Natural killer cell (primary cell): ENCODE data around the gene ATP1A3. TPM values are rescaled to one million over a fixed set of nuclear protein-coding genes. Genes with fewer than 3 reads are reported as not detected.

Experiments
- ATAC-seq, 3 donors: fragments of 150-1000 bp in 2 of 3; fragments of 200-7000 bp in 1 of 3; cut with Tn5 transposase; 1 replicate in 1 of 3; 2 replicates in 2 of 3; pipeline ENCODE4 v1.10.0; 2021; ENCODE audit warnings: mild to moderate bottlenecking in 2 of 3, moderate library complexity in 2 of 3
- DNase-seq, 2 donors: peaks; one replicate each; pipeline versions ENCODE4 v3.0.0 to v3.0.0-alpha.2; 2013 to 2021; ENCODE audit warnings: mixed read lengths in 1 of 2
- H3K27ac ChIP-seq: one replicate; pipeline ENCODE4 v1.5.1; 2013; ENCODE audit warnings: mild to moderate bottlenecking, low read length
- H3K27me3 ChIP-seq: one replicate; pipeline ENCODE4 v1.6.1; 2013; ENCODE audit warnings: low read length; ENCODE audit not compliant: control insufficient read depth, insufficient read depth
- H3K36me3 ChIP-seq: one replicate; pipeline ENCODE4 v1.6.1; 2013; ENCODE audit warnings: low read length; ENCODE audit not compliant: control insufficient read depth, insufficient read depth
- H3K4me1 ChIP-seq: one replicate; pipeline ENCODE4 v1.6.1; 2013; ENCODE audit warnings: low read length; ENCODE audit not compliant: control insufficient read depth, insufficient read depth
- H3K4me3 ChIP-seq: one replicate; pipeline ENCODE4 v1.5.1; 2013; ENCODE audit warnings: low read length
- H3K9me3 ChIP-seq: one replicate; pipeline ENCODE4 v1.6.1; 2013; ENCODE audit warnings: low read length; ENCODE audit not compliant: control insufficient read depth, insufficient read depth
- H3K27ac Mint-ChIP-seq, 2 donors: one replicate each; pipeline ENCODE4 v1.8.0; 2022; ENCODE audit warnings: mild to moderate bottlenecking in 2 of 2, mixed read lengths in 2 of 2, moderate library complexity in 1 of 2
- H3K27me3 Mint-ChIP-seq, 2 donors: one replicate each; pipeline ENCODE4 v1.8.0; 2022; ENCODE audit warnings: low read depth in 2 of 2, mixed read lengths in 2 of 2
- H3K36me3 Mint-ChIP-seq: one replicate; pipeline ENCODE4 v1.8.0; 2022; ENCODE audit warnings: mixed read lengths
- H3K4me1 Mint-ChIP-seq, 2 donors: one replicate each; pipeline ENCODE4 v1.8.0; 2022; ENCODE audit warnings: mixed read lengths in 2 of 2
- H3K4me3 Mint-ChIP-seq: one replicate; pipeline ENCODE4 v1.8.0; 2022; ENCODE audit warnings: mild to moderate bottlenecking, moderate library complexity, mixed read lengths
- H3K9me3 Mint-ChIP-seq, 2 donors: one replicate each; pipeline ENCODE4 v1.8.0; 2022; ENCODE audit warnings: mixed read lengths in 2 of 2
- CTCF ChIP-seq: fragments of 200-600 bp; IDR thresholded peaks from one replicate; pipeline ENCODE4 v1.8.0; 2022; ENCODE audit warnings: antibody characterized with exemption
- WGBS: methylation state at CpG from one replicate; pipeline ENCODE4 v1.1.7; 2013; ENCODE audit warnings: missing lambda C conversion rate; ENCODE audit not compliant: insufficient coverage; 5-methylcytosine and 5-hydroxymethylcytosine counted together
- intact Hi-C: fragments of 100-400 bp; cut with micrococcal nuclease; formaldehyde crosslinking; loops from one replicate; pipeline ENCODE4 v1.14.2; 2022
- total RNA-seq, 4 donors: library from RNA; stranded (reverse); fragments of 120-200 nt in 1 of 4; gene quantifications; one replicate each; pipeline versions ENCODE4 v1.2.3 to v1.2.4, GENCODE V29; 2013 to 2022

The ATP1A3 gene
- total RNA-seq, 3 donors from 2014 or later (not counting 1 experiment from before 2014, with no cell fraction given), result 13.5 to 18.2 (median 14.0) TPM

- intact Hi-C loops, result loop anchor here (1.0 kb wide), 2 partner anchors 9 to 63 kb away; no protein-coding TSS in a partner anchor
- Histone ChIP-seq H3K4me1 (peaks cover 51% of the 10 kb centered on the region), H3K27me3 (peaks cover 11% of the 10 kb centered on the region), H3K9me3 (no peaks in the 10 kb centered on the region), H3K4me3 (no peak overlapping the region), H3K36me3 (no peaks in the 10 kb centered on the region), H3K27ac (no peak overlapping the region)
- no peaks in the 10 kb centered on the region for H3K36me3 Mint-ChIP-seq
- H3K9me3 Mint-ChIP-seq, result no peaks in the 10 kb centered on the region
- no peak for TF ChIP-seq CTCF
- H3K27ac Mint-ChIP-seq, result peak overlapping the region; percentile 69 to 92
- whole genome bisulfite sequencing, result 58% methylated on average over 23 of the region's 26 CpGs
- H3K4me3 Mint-ChIP-seq, result no peak overlapping the region
- peaks cover 12 to 27% of the 10 kb centered on the region in 2 donors for H3K27me3 Mint-ChIP-seq
- ATAC-seq (no peak), DNase-seq (peak in 1 of 2 donors; percentile 52)
- H3K4me1 Mint-ChIP-seq, result peaks cover 28 to 58% of the 10 kb centered on the region in 2 donors
These were observed 58.1 kb downstream of the ATP1A3 start for GRCh38 chr19:41935760-41936415.

- Histone ChIP-seq H3K27me3 (peaks cover 15% of the 10 kb centered on the region), H3K27ac (no peak overlapping the region), H3K4me1 (peaks cover 51% of the 10 kb centered on the region), H3K36me3 (no peaks in the 10 kb centered on the region), H3K4me3 (no peak overlapping the region), H3K9me3 (no peaks in the 10 kb centered on the region)
- ATAC-seq (peak; percentile 78 to 84 (median 80)), DNase-seq (peak; percentile 77 to 90)
- Mint-ChIP-seq H3K9me3 (no peaks in the 10 kb centered on the region), H3K4me1 (peaks cover 35 to 60% of the 10 kb centered on the region in 2 donors), H3K27ac (peak overlapping the region; percentile 69 to 90), H3K4me3 (no peak overlapping the region), H3K36me3 (no peaks in the 10 kb centered on the region), H3K27me3 (peaks cover 12 to 24% of the 10 kb centered on the region in 2 donors)
- WGBS, result 36% methylated on average over 7 of the region's 7 CpGs
- TF ChIP-seq CTCF, result peak; percentile 88
- intact Hi-C loops, result loop anchor here (1.0 kb wide), 1 partner anchor 62 kb away; no protein-coding TSS in a partner anchor
These were observed 59.1 kb downstream of the ATP1A3 start for GRCh38 chr19:41934849-41935374.

- Histone ChIP-seq H3K27me3 (peaks cover 18% of the 10 kb centered on the region), H3K4me3 (no peak overlapping the region), H3K36me3 (no peaks in the 10 kb centered on the region), H3K27ac (no peak overlapping the region), H3K4me1 (peaks cover 58% of the 10 kb centered on the region), H3K9me3 (no peaks in the 10 kb centered on the region)
- 74% methylated on average over 7 of the region's 7 CpGs for WGBS
- Mint-ChIP-seq H3K9me3 (no peaks in the 10 kb centered on the region), H3K27me3 (peaks cover 12 to 28% of the 10 kb centered on the region in 2 donors), H3K4me1 (peaks cover 46 to 67% of the 10 kb centered on the region in 2 donors), H3K4me3 (peak overlapping the region; percentile 18), H3K27ac (peak overlapping the region; percentile 69 to 90), H3K36me3 (no peaks in the 10 kb centered on the region)
- intact Hi-C loops, result no loop called here
- DNase-seq (no peak), ATAC-seq (no peak)
- TF ChIP-seq CTCF, result no peak
These were observed 60.2 kb downstream of the ATP1A3 start for GRCh38 chr19:41933693-41934426.
